ENCODE measurements around the gene SEPTIN2. TPM values are rescaled to one million over a fixed set of nuclear protein-coding genes. Genes with fewer than 3 reads are reported as not detected.

Gene SEPTIN2
- total and polyA plus RNA-seq, 11 donors: 91.2 to 237 (median 199) TPM

DNA sequence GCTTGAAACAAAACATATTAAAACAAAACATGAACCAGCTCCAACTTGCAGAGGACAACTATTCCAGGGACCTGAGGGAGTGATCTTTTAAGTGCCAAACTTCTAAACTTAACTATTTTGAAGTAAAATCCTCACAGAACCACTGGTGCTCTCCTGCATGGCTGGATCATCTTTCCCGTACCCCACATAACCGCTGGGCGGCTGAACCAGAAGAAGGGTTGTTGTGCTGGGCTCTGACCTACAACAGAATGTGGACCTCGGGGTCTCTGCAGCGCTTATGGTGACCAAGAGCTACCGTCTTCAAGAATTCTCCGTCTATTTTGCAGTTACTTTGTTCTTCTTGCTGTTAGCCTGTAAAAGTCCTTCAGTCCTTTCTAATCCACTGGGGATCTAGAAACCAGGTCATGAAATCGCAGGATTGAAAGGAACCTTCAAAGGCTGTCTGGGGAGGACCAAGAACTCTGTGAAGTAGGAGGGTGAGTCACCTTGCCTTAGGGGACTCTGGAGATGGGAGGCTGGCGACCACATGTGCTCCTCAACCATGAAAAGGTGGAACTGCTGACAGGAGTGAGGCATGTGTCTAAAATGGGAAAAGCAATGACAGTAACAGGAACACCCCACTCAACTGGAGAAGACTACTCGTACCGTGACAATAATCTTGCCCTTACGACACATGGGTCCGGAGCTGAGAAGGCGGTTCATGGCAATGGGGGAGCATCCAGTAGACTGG lies 46.8 kb upstream of the SEPTIN2 start:
- TF ChIP-seq, protein P1, sequence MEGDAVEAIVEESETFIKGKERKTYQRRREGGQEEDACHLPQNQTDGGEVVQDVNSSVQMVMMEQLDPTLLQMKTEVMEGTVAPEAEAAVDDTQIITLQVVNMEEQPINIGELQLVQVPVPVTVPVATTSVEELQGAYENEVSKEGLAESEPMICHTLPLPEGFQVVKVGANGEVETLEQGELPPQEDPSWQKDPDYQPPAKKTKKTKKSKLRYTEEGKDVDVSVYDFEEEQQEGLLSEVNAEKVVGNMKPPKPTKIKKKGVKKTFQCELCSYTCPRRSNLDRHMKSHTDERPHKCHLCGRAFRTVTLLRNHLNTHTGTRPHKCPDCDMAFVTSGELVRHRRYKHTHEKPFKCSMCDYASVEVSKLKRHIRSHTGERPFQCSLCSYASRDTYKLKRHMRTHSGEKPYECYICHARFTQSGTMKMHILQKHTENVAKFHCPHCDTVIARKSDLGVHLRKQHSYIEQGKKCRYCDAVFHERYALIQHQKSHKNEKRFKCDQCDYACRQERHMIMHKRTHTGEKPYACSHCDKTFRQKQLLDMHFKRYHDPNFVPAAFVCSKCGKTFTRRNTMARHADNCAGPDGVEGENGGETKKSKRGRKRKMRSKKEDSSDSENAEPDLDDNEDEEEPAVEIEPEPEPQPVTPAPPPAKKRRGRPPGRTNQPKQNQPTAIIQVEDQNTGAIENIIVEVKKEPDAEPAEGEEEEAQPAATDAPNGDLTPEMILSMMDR (IDR thresholded peaks at IDR 0.05): no peak
- no peak for TF ChIP-seq POLR2A (IDR thresholded peaks at IDR 0.05)
- 83 to 87% (median 85%) methylated on average over 14 of the region's 14 CpGs for WGBS, 4 donors
- ATAC-seq (no peak), DNase-seq (peak in 1 of 5 donors; percentile 5)
- intact Hi-C loops (cut with DNase I): no loop called here
- Histone ChIP-seq H3K4me1 (peaks cover 0 to 49% (median 37%) of the 10 kb centered on the region in 12 donors), H3K27ac (no peak overlapping the region), H3K27me3 (no peaks in the 10 kb centered on the region), H3K36me3 (peaks cover 0 to 52% (median 43%) of the 10 kb centered on the region in 9 donors), H3K4me3 (no peak overlapping the region), H3K9me3 (no peaks in the 10 kb centered on the region)

DNA sequence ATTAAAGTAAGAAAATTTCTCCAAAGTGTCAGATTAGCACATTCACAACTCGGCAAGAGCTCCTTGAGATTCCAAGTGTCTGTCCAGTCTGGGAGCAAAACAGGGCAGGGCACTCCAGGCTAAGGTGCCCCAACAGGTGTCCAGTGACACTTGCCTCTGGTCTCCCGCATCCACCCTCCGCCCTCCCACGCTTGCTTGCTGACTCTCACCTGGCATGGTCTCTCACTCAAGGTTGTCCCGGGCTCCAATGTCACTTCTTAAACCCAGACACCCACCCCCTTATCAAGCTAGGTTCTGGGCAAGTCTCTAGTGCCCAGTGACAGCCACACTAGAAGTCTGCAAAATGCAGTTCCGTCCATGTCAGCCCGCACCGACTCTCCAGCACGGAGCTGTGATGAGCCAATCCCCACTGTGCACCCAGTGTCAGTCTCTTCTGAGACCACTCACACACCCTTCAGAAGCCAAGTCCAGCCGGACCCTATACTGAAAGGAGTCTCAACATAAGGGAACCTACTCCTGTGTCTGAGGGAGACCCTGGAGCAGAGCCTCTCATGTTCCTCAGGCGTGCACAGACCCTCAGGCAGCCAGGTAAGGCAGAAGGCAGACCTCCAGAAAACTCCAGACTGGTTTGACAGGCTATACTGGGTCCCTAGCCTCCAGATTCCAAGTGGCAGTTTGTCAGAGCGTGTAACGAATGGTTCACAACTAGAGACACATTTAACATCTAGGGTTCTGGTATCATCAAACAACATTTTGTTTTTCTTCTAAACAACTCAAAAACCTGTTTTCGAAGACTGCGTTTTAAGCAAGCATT lies 45.8 kb upstream of the SEPTIN2 start:
- WGBS, 4 donors: 77 to 81% (median 79%) methylated on average over 15 of the region's 15 CpGs
- H3K27me3 ChIP-seq: no peaks in the 10 kb centered on the region
- no peak for ATAC-seq

DNA sequence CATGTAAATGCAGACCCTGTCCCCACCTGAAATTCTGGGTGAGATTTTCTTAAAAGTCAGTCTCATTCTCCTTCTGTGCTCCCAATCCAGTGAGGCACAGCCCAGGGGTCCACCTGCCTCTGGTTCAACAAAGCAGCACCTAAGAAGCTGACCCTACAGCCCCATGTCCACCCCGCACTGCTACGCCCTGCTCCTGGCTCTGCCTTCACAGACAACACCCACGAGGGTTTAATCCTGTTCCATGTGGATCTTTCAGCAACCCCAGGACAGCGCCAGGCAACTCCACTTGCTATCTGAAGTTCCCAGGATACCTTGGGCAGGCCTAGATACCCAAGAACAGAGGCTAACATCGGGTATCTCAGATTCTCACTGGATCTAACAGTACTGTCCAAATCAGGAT lies 45.2 kb upstream of the SEPTIN2 start:
- H3K4me1 ChIP-seq: peaks cover 0 to 49% (median 37%) of the 10 kb centered on the region in 12 donors
- DNase-seq (no peak), ATAC-seq (no peak)
- no peak overlapping the region for H3K27ac ChIP-seq
- H3K4me3 ChIP-seq: peak overlapping the region in 9 of 12 donors; percentile 72 to 98 (median 94)
- WGBS, 4 donors: 37 to 61% (median 51%) methylated on average over 5 of the region's 5 CpGs
- intact Hi-C loops (cut with DNase I): loop anchor here in 5 of 10 donors (5.0 kb wide), 3 partner anchors 37 to 87 kb away; partner anchors contain the start of genes HDLBP (in 3 of the 5), SEPTIN2 (in 3 of the 5) and FARP2 (in 1 of the 5)
- H3K9me3 ChIP-seq: peaks cover 0 to 6% (median 0%) of the 10 kb centered on the region in 12 donors
- no peaks in the 10 kb centered on the region for H3K27me3 ChIP-seq
- no peak for TF ChIP-seq POLR2A (IDR thresholded peaks at IDR 0.05)
- TF ChIP-seq, protein P1 (IDR thresholded peaks at IDR 0.05): no peak
- peaks cover 0 to 36% (median 27%) of the 10 kb centered on the region in 9 donors for H3K36me3 ChIP-seq

More for the DNA sequence above, 45.8 kb upstream of the SEPTIN2 start:
- no peak for DNase-seq
- peaks cover 0 to 42% (median 33%) of the 10 kb centered on the region in 9 donors for H3K36me3 ChIP-seq
- intact Hi-C loops (cut with DNase I): loop anchor here in 5 of 10 donors (5.0 kb wide), 3 partner anchors 37 to 87 kb away; partner anchors contain the start of genes HDLBP (in 3 of the 5), SEPTIN2 (in 3 of the 5) and FARP2 (in 1 of the 5)
- H3K27ac ChIP-seq: no peak overlapping the region
- H3K9me3 ChIP-seq: peaks cover 0 to under 1% (median 0%) of the 10 kb centered on the region in 12 donors
- TF ChIP-seq, protein P1 (IDR thresholded peaks at IDR 0.05): no peak
- peaks cover 0 to 49% (median 37%) of the 10 kb centered on the region in 12 donors for H3K4me1 ChIP-seq
- peak overlapping the region in 4 of 12 donors; percentile 91 to 98 (median 94) for H3K4me3 ChIP-seq

All from heart left ventricle (tissue), 16 donors.